Measurements from ENCODE around the gene SIGLEC12. TPM values are rescaled to one million over a fixed set of nuclear protein-coding genes. Genes with fewer than 3 reads are reported as not detected.

SIGLEC12 gene
- total and polyA plus RNA-seq, 2 of the 13 experiments (the other 11 are each of a cell fraction or from before 2014, with no cell fraction given): not detected

- in situ Hi-C loops (cut with HindIII; ENCODE audit: extremely low pct_ligation_motif_present, low pct_unique_long_range_greater_than_20kb) (no loop called here), intact Hi-C loops (cut with micrococcal nuclease; ENCODE audit: unreplicated experiment) (no loop called here)
- Histone ChIP-seq H3K4me3 (replicated peaks in 1 of 3; ENCODE audit: insufficient read depth in 1 of 3, low read depth in 2 of 3, low read length in 3 of 3) (no peak overlapping the region), H3K4me2 (ENCODE audit: low read depth, low read length) (no peak overlapping the region), H3K4me1 (ENCODE audit: insufficient read depth, low read length) (no peaks in the 10 kb centered on the region), H3K79me2 (ENCODE audit: insufficient read depth, low read length) (no peaks in the 10 kb centered on the region), H3K9me3 (ENCODE audit: low read length) (no peaks in the 10 kb centered on the region), H3K36me3 (replicated peaks in 1 of 2; ENCODE audit: control insufficient read depth in 1 of 2, insufficient read depth in 2 of 2, low read length in 2 of 2) (no peaks in the 10 kb centered on the region), H2AFZ (ENCODE audit: low read length) (no peak overlapping the region), H3K27me3 (ENCODE audit: control insufficient read depth in 1 of 2, insufficient read depth in 2 of 2, low read length in 2 of 2) (no peaks in the 10 kb centered on the region; a peak in 2 of 5 replicates), H3K27ac (ENCODE audit: extremely low read length, insufficient read depth, low read length) (no peak overlapping the region), H4K20me1 (ENCODE audit: insufficient read depth, low read length) (no peaks in the 10 kb centered on the region), H3K9ac (ENCODE audit: insufficient read depth, low read depth, low read length) (no peak overlapping the region)
- TF ChIP-seq HMG20B (CRISPR knock-in tag; conservative IDR thresholded peaks at IDR 0.05) (no peak), FOXC1 (CRISPR knock-in tag; IDR thresholded peaks at IDR 0.05; ENCODE audit: borderline replicate concordance) (no peak)
- ChIA-PET POLR2A (no interaction called here), CTCF (ENCODE audit: low intra/inter-chr PET ratio, low total read pairs) (no interaction called here)
- 2% methylated on average over 10 of the region's 10 CpGs for WGBS (ENCODE audit: low lambda C conversion rate)
- ATAC-seq: no peak
- no peak for DNase-seq (ENCODE audit: low spot score)
- no TSS peak for BruUV-seq (replicated peaks)
- no peak for FAIRE-seq
These were observed 40.1 kb upstream of the SIGLEC12 start for GRCh38 chr19:51541458-51542357.

- BruUV-seq (replicated peaks): no TSS peak
- intact Hi-C loops (cut with micrococcal nuclease; ENCODE audit: unreplicated experiment) (no loop called here), in situ Hi-C loops (cut with HindIII; ENCODE audit: extremely low pct_ligation_motif_present, low pct_unique_long_range_greater_than_20kb) (no loop called here)
- H3K36me3 ChIP-seq (replicated peaks in 1 of 2; ENCODE audit: control insufficient read depth in 1 of 2, insufficient read depth in 2 of 2, low read length in 2 of 2): no peaks in the 10 kb centered on the region
- no peak for TF ChIP-seq MYC (CRISPR knock-in tag; IDR thresholded peaks at IDR 0.05; ENCODE audit: borderline replicate concordance)
- TF ChIP-seq MYPOP (CRISPR knock-in tag; IDR thresholded peaks at IDR 0.05): no peak
- no peak for TF ChIP-seq RNF2 (conservative IDR thresholded peaks at IDR 0.05; ENCODE audit: low read depth)
- TF ChIP-seq MXD4 (CRISPR knock-in tag; IDR thresholded peaks at IDR 0.05): no peak
- TF ChIP-seq ZFAT (CRISPR knock-in tag; conservative IDR thresholded peaks at IDR 0.05): no peak
- no peak for TF ChIP-seq ZNF776 (CRISPR knock-in tag; IDR thresholded peaks at IDR 0.05)
- no peak for TF ChIP-seq SP2 (CRISPR knock-in tag; IDR thresholded peaks at IDR 0.05)
- no peak for TF ChIP-seq MXI1 (IDR thresholded peaks at IDR 0.05; ENCODE audit: borderline replicate concordance, low read depth, low read length)
- no peak for TF ChIP-seq ZNF569 (CRISPR knock-in tag; IDR thresholded peaks at IDR 0.05; ENCODE audit: borderline replicate concordance)
- no peak for DNase-seq (ENCODE audit: low spot score)
- no peaks in the 10 kb centered on the region for H3K79me2 ChIP-seq (ENCODE audit: insufficient read depth, low read length)
- no peak overlapping the region for H3K27ac ChIP-seq (ENCODE audit: extremely low read length, insufficient read depth, low read length)
- 14% methylated on average over 4 of the region's 4 CpGs for WGBS (ENCODE audit: low lambda C conversion rate)
- no peaks in the 10 kb centered on the region for H3K9me3 ChIP-seq (ENCODE audit: low read length)
- no peaks in the 10 kb centered on the region for H3K4me1 ChIP-seq (ENCODE audit: insufficient read depth, low read length)
- FAIRE-seq: no peak
- H3K9ac ChIP-seq (ENCODE audit: insufficient read depth, low read depth, low read length): no peak overlapping the region
- ChIA-PET CTCF (ENCODE audit: low intra/inter-chr PET ratio, low total read pairs) (no interaction called here), POLR2A (no interaction called here)
- no peak overlapping the region for H3K4me2 ChIP-seq (ENCODE audit: low read depth, low read length)
- no peaks in the 10 kb centered on the region; a peak in 2 of 5 replicates for H3K27me3 ChIP-seq (ENCODE audit: control insufficient read depth in 1 of 2, insufficient read depth in 2 of 2, low read length in 2 of 2)
- no peaks in the 10 kb centered on the region for H4K20me1 ChIP-seq (ENCODE audit: insufficient read depth, low read length)
- ATAC-seq: no peak
- H2AFZ ChIP-seq (ENCODE audit: low read length): no peak overlapping the region
- H3K4me3 ChIP-seq (replicated peaks in 1 of 3; ENCODE audit: insufficient read depth in 1 of 3, low read depth in 2 of 3, low read length in 3 of 3): no peak overlapping the region
These were observed 38.3 kb upstream of the SIGLEC12 start for GRCh38 chr19:51539821-51540366.

Measured in HepG2 (cell line).